HG02759 (cell line): Measurements from ENCODE around the gene MVP.
A peak's percentile ranks its signal among the peaks of the same experiment; 100 is the strongest.

Source experiments
- ATAC-seq: cut with Tn5 transposase; IDR thresholded peaks from one replicate; pipeline ENCODE4 v1.9.1; 2021; ENCODE audit warnings: mild to moderate bottlenecking, moderate library complexity; ENCODE audit not compliant: unreplicated experiment

MVP gene

GRCh38 chr16:29840240-29840639, 20.0 kb downstream of the MVP start:
- ATAC-seq, result no peak

- no peak for ATAC-seq
These were observed 21.4 kb downstream of the MVP start for GRCh38 chr16:29841631-29842030.

- ATAC-seq, result no peak
These were observed 22.6 kb downstream of the MVP start for GRCh38 chr16:29842732-29843346.

- ATAC-seq, result no peak
These were observed 23.7 kb downstream of the MVP start for GRCh38 chr16:29843931-29844330.

GRCh38 chr16:29844575-29845331, 24.5 kb downstream of the MVP start:
- ATAC-seq, result no peak

GRCh38 chr16:29845656-29846055, 25.4 kb downstream of the MVP start:
- ATAC-seq, result no peak

GRCh38 chr16:29848420-29849297, 28.4 kb downstream of the MVP start:
- ATAC-seq, result peak; percentile 60

- ATAC-seq, result no peak
These were observed 29.2 kb downstream of the MVP start for GRCh38 chr16:29849505-29849904.

GRCh38 chr16:29850998-29851397, 30.7 kb downstream of the MVP start:
- ATAC-seq, result no peak

- ATAC-seq, result no peak
These were observed 32.4 kb downstream of the MVP start for GRCh38 chr16:29852654-29853053.

- ATAC-seq, result no peak
These were observed 34.3 kb downstream of the MVP start for GRCh38 chr16:29854520-29855100.

GRCh38 chr16:29857133-29857760, 37.0 kb downstream of the MVP start:
- ATAC-seq, result no peak

- ATAC-seq, result no peak
These were observed 38.0 kb downstream of the MVP start for GRCh38 chr16:29858149-29858849.

GRCh38 chr16:29858974-29859373, 38.7 kb downstream of the MVP start:
- ATAC-seq, result no peak

- no peak for ATAC-seq
These were observed 40.0 kb downstream of the MVP start for GRCh38 chr16:29860218-29860617.

GRCh38 chr16:29862383-29862883, 42.2 kb downstream of the MVP start:
- ATAC-seq, result no peak

GRCh38 chr16:29862884-29863668, 42.8 kb downstream of the MVP start, which contains the start of gene CDIPT:
Gene CDIPT (minus strand): TSS chr16:29863226. CDS start chr16:29862857, 369 bp downstream.
- ATAC-seq, result peak; percentile 95

GRCh38 chr16:29863669-29863984, 43.4 kb downstream of the MVP start:
- no peak for ATAC-seq

GRCh38 chr16:29864205-29864604, 43.9 kb downstream of the MVP start:
- no peak for ATAC-seq
